HG03558 (cell line): ENCODE results near the gene RPTOR.
"Not testable (repeated sequence)": the region's sequence is repeated elsewhere in the genome, so short reads cannot be mapped to it uniquely, and the experiment has no call there.

Source experiments
- ATAC-seq: cut with Tn5 transposase; IDR thresholded peaks from one replicate; pipeline ENCODE4 v1.9.1; 2021; ENCODE audit warnings: moderate number of reproducible peaks; ENCODE audit not compliant: unreplicated experiment; ENCODE audit errors: extremely low read depth

Gene RPTOR, protein sequence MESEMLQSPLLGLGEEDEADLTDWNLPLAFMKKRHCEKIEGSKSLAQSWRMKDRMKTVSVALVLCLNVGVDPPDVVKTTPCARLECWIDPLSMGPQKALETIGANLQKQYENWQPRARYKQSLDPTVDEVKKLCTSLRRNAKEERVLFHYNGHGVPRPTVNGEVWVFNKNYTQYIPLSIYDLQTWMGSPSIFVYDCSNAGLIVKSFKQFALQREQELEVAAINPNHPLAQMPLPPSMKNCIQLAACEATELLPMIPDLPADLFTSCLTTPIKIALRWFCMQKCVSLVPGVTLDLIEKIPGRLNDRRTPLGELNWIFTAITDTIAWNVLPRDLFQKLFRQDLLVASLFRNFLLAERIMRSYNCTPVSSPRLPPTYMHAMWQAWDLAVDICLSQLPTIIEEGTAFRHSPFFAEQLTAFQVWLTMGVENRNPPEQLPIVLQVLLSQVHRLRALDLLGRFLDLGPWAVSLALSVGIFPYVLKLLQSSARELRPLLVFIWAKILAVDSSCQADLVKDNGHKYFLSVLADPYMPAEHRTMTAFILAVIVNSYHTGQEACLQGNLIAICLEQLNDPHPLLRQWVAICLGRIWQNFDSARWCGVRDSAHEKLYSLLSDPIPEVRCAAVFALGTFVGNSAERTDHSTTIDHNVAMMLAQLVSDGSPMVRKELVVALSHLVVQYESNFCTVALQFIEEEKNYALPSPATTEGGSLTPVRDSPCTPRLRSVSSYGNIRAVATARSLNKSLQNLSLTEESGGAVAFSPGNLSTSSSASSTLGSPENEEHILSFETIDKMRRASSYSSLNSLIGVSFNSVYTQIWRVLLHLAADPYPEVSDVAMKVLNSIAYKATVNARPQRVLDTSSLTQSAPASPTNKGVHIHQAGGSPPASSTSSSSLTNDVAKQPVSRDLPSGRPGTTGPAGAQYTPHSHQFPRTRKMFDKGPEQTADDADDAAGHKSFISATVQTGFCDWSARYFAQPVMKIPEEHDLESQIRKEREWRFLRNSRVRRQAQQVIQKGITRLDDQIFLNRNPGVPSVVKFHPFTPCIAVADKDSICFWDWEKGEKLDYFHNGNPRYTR (N-terminal part only)

DNA sequence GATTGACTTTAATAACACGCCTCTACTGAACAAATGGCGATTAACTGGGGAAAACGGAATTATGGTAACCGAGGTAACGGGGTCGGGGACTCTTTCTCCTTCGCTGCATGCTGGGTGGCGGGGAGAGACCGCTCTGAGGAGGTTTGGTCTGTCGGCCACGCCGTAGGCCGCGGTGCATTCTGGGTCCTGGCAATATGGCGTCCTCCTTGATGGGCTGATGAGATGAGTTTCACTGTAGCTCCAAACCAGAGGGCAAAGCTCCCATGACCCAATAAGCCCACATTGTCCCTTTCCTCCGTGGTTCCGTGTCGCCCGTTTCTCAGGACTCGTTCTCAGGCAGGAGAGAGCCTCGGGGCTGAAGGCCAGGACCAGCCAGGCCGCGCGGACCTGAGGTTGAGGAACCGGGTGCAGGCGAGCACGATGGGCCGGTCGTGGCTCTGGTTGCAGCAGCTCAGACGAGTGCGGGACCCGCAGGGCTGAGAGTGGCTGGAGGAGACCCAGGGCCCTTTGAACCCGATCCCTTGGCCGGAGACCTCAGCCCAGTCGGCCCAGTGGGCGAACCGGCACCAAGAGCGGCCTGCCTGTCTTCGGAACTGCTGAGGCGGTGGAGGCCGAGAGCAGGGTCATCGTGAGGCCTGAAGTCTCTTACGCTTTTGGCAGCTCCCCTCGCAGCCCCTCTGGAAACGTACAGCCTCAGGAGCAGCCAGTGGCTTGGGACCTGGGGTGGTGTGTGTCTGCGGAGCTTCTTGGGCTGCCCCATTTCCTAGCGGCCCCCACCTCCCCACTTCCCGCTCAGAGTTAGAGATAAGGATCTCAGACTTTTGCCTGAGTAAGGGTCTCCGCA, at the start of gene RPTOR:
Gene RPTOR, plus strand, starts transcription at position 184 of the 844 bp plus-strand sequence. CDS start 792 bp downstream, outside the sequence.
- no peak for ATAC-seq

DNA sequence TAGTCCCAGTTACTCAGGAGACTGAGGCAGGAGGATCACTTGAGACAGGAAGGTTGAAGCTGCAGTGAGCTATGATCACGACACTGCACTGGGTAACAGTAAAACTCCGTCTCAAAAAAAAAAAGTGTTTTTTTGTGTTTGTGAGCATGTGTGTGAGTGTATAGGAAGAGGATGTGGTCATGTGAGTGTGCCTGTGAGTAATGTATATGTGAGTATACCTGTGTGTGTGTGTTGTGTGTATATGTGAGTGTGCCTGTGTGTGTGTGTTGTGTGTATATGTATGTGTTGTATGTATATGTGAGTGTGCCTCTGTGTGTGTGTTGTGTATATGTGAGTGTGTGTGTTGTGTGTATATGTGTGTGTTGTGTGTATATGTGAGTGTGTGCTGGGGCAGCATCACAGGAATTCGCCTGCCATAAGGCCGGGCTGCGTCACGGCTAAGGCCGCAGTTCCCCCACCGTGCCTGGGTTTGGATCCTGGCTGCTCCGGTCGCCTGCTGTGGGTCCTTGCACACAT, 46.9 kb upstream of the RPTOR start:
- ATAC-seq = no peak

DNA sequence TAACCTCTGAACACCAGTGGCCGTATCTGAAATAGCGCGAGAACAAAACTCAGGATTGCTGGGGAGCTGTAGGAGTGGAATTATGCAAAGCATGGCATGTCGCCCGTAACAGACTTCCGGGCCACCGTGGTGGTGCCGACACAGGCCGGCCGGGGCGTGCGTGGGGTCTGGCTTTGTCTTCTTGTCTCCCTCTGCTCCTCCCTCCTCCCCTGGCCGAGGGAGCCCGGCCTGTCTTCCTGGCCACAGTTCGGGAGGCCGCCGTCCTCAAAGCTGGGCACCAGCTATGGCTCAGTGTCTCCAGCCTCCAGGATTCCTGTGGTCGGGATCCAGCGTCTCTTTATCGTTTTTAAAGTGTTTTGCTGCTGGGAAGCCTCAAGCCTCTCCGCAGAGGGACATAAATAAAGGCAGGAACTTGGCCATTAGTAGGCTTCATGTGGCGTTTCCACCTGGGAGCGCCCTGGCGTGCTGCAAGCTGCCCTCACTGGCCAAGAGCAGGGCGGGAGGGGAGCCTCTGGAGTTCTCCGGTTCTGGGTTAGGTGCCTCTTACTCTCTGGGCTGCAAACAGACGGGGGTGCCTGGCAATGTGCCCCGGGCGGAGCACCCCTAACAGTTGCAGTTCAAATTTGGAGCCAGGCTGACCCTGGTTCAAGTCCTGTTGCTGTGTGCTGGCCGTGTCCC, 46.3 kb upstream of the RPTOR start:
- no peak for ATAC-seq

DNA sequence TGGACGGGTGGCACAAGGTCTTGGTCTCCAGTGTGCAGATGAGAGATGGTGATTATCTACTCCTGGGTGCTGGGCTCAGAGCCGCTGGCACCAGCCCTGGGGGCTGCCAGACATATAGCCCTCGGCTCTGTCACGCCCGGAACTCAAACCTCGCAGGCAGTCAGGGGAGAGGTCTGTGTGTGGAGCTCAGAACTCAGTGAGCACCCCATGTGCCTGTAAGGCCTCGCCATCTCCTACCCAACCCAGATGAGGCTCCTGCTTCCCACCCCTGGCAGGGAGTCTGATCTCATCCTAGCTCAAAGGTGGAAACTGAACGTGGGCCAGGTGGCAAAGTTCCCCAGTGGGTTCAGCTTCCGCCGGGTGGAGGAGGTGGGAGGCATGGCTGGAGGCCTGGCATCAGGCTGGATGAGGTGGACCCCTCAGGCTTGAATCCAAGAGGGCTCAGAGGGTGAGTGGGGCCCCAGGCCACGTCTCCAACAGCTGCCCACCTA, 45.7 kb upstream of the RPTOR start:
- no peak for ATAC-seq

DNA sequence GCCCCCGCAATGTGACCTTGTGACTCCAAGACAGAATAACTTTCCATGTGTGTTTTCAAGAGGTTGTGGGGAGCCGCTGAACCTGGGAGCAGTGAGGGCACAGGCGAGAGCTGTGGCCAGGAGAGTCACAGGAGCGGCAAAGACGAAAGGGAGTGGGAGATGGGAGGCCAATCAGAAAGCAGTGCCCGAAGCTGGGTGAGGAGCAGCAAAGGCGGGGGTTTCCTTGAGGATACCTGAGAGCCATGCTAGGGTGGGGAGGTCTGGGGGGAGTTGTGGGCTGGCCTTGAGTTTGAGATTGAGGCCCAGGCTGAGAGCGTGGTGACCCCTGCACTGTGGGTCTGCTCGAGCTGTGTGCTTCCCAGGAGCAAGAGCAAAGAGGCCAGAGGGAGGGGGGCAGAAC, 45.1 kb upstream of the RPTOR start:
- ATAC-seq = no peak

DNA sequence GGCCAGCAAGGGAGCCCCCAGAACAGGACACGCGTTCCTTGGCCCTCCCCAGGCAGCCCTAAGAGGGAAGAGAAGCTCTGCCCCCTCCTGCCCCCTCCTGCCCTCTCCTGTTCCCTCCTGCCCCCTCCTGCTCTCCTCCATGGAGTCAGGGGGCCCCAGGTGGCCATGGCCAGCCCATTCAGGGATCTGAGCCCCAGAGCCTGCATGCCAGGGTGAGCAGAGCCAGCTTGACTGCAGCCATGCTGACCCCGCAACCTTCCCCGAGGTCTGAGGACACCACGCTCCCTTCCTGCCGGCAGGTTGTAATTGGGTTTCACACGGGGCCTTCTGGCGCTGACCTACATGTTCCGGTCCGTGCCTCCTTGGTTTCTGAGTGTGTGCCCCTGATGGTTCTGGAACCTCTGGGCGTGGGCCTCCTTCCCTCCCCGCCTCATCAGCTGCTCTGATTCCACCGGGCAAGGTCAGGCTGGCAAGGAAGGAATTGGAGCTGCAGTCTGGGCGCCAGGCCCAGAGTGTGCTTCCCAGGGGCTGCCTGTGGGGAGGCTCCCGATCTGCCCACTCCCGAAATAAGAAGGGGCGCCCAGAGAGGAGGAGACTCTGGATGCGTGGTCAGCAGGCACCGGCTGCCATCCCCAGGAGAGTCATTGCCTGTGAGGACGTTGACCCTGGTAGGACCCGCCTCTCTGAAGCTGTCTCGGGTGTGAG, 44.5 kb upstream of the RPTOR start:
- ATAC-seq = no peak

DNA sequence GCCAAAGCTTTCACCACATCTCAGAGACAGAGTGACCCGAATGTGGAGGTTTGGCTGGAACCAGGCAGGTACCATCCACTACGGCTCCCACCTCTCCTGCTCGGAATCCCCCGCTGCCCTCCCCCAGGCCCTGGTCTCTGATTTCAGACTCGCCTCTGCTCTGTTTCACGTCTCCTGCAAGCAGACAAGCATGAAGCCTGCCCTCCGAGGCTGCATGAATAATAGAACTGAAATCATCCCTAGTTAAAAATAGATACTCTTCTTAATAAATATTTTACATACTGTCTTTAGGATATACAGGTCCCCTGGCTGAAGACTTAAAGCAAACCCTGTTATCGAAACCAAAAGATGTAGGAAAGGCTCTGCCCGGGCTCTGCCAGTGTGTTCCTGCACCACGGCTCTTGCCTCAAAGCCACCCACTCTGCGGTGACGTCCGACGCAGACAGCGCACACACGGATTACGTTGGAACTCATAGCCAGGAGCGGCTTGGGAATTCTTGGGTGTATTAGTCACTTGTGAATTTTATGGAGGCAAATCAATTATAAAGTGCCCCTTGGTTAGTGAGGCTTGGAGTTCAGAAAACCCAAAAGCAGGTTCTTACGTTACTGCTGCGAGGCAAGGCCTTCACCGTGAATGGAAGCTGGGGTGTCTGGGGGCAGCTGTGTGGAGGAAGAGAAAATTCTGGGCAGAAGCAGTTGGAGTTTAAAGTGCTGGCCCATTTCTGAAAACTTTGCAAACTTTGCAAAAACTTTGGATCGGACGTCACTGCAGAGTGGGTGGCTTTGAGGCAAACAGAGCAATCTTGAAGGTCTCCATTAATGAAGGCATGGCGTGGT, 42.7 kb upstream of the RPTOR start:
- ATAC-seq = no peak

- ATAC-seq = no peak
These were observed 42.1 kb upstream of the RPTOR start for GRCh38 chr17:80502578-80502877.

DNA sequence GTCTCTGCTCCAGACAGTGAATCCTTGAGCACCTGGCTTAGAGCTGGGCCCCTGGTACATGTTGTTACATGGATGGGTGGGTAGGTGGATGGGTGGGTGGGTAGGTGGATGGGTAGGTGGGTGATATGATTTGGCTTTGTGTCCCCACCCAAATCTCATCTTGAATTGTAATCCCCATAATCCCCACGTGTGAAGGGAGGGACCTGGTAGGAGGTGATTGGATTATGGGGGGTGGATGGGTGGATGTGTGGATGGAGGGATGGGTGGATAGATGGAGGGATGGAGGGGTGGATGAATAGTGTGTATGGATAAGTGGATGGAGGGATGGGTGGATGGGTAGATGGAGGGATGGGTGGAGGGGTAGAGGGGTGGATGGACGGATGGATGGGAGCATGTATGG, 41.6 kb upstream of the RPTOR start:
- no peak for ATAC-seq

DNA sequence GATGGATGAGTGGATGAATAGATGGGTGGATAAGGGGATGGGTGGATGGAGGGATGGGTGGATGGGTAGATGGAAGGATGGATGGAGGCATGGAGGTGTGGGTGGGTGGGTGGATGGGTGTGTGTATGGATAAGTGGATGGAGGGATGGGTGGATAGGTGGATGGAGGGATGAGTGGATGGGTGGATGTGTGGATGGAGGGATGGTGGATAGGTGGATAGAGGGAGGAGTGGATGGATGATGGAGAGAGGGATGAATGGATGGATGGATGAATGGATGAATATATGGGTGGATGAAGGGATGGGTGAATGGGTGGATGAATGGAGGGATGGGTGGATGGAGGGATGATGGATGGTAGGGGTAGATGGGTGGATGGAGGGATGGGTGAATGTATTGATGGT, 40.7 kb upstream of the RPTOR start:
- ATAC-seq = no peak

DNA sequence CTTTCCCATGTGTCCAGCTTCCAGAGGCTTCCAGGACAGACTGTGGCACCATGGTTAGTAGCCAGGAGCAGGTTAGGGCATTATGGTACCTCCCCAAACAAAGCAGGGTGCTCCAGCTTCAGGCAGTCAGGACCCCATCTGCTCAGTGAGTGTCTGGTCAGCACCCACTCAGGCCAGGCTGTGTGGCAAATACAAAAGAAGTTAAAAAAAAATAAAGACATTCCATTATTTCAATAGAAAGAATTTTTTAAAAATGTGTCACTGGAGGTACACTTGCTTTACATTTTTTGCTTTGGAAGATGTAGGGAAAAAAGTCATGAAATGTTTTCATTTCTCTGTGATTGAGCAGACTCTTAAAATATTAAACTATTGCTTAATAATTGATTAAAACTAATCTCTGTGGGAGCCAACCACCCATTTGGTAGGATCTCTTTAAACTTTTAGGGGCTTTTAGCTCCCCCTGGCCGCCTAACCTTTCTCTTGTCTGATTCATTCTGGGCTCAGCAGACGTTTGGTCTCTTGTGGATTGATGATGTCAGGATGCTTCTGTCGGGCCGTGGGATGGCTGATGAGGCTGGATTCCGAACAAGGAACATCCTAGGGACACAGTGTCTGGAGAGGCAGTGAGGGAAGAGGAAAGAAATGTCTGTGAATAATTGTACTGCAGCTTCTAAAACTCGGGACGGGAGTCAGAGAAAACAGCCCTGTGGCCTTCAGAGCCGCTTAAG, 39.8 kb upstream of the RPTOR start:
- ATAC-seq = no peak

DNA sequence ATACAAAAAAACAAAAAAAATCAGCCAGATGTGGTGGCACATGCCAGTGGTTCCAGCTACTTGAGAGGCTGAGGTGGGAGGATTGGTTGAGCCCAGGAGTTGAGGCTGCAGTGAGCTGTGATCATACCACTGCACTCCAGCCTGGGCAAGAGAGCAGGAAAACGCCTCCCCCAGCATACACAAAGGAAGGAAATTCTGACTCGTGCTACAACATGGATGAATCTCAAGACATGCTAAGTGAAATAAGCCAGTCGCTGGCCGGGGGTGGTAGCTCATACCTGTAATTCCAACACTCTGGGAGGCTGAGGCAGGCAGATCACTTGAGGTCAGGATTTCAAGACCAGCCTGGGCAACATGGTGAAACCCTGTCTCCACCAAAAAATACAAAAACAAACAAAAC, 37.5 kb upstream of the RPTOR start:
- not testable (repeated sequence) for ATAC-seq

- ATAC-seq = no peak
These were observed 36.7 kb upstream of the RPTOR start for GRCh38 chr17:80507965-80508364.

- ATAC-seq = no peak
These were observed 35.3 kb upstream of the RPTOR start for GRCh38 chr17:80509311-80509710.

GRCh38 chr17:80510132-80510531, 34.5 kb upstream of the RPTOR start:
- no peak for ATAC-seq

DNA sequence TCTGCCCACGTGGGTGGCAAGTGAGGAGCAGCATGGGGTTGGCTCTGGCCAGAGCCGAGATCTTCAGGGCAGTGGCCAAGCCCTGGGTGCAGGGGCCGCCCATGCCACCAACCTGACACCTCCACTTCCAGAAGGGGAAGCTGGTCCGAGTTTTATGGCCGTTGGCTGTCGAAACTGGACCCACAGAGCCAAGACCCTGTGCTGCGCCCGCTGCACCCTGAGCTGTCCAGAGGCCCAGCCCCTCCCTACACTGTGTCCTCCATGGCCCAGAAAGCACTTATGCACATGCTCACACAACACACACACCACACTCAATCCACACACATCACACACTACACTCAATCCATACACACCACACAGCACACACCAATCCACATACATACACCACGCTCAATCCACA, 33.9 kb upstream of the RPTOR start:
- ATAC-seq = no peak
